Esophagus squamous epithelium (tissue), 4 donors: Measurements from ENCODE around the gene RMI2.

Source experiments
- CTCF ChIP-seq, 6 experiments: fragments of 450-650 bp in 4 of 6; fragments of 200-600 bp in 2 of 6; sonication (generic) in 2 of 6; IDR thresholded peaks; one replicate each; pipeline ENCODE4 v1.5.1; 2016 to 2019; ENCODE audit warnings: antibody characterized with exemption in 6 of 6, mild to moderate bottlenecking in 4 of 6, moderate library complexity in 4 of 6
- POLR2A ChIP-seq, 4 donors: fragments of 450-650 bp; IDR thresholded peaks; one replicate each; pipeline ENCODE4 v1.6.1; 2017; ENCODE audit warnings: antibody characterized with exemption in 4 of 4, mild to moderate bottlenecking in 4 of 4, moderate library complexity in 3 of 4

- TF ChIP-seq POLR2A (IDR thresholded peaks at IDR 0.05): peak in 1 of 4 donors; percentile 13
- TF ChIP-seq CTCF (IDR thresholded peaks at IDR 0.05): no peak
Observed at GRCh38 chr16:11349599-11350276, 4.5 kb downstream of the RMI2 start.
